HL-60 (cell line): ENCODE results near the gene ISG15.

Experiments
- CTCF ChIP-seq: IDR thresholded peaks from one replicate; pipeline ENCODE4 v1.5.1; 2011; ENCODE audit warnings: low read length, control low read depth, inconsistent platforms; ENCODE audit not compliant: insufficient read depth
- GABPA ChIP-seq: IDR thresholded peaks from 2 replicates; pipeline ENCODE4 v1.6.1; 2012; ENCODE audit warnings: low read depth
- POLR2AphosphoS5 ChIP-seq: IDR thresholded peaks from 2 replicates; pipeline ENCODE4 v1.6.1; 2012; ENCODE audit warnings: low read depth
- REST ChIP-seq: IDR thresholded peaks from 2 replicates; pipeline ENCODE4 v1.6.1; 2012; ENCODE audit warnings: low read depth; ENCODE audit not compliant: insufficient replicate concordance

GRCh38 chr1:1003618-1004419, 9.5 kb upstream of the ISG15 start:
- no peak for TF ChIP-seq CTCF
- no peak for TF ChIP-seq GABPA
- TF ChIP-seq POLR2AphosphoS5, result no peak
- TF ChIP-seq REST, result no peak
